ENCODE measurements around the gene LVRN.

LVRN gene

DNA sequence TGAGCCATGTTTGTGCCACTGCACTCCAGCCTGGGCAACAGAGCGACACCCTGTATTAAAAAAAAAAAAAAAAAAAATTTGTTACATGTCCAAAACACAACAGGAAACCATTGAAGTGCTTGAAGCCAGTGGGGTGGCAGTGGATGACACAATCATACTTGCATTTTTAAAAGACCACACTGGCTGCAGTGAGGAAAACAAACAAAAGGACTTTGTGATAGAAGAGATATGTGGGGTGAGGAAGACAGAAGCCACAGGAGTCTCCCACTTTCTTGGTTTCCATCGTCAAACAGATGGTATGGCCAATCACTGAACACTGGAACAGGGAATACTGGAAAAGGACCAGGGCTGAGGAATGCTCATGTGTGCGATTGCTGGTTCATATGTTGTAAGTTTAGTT is 101.7 kb downstream of the LVRN start:
- Histone ChIP-seq H3K27me3 (replicated peaks; ENCODE audit: control insufficient read depth, insufficient read depth, low read length) (no peaks in the 10 kb centered on the region), H3K4me1 (ENCODE audit: control insufficient read depth, insufficient read depth, low read length) (peaks cover 4% of the 10 kb centered on the region), H3K36me3 (ENCODE audit: control insufficient read depth, insufficient read depth, low read length, severe bottlenecking) (no peaks in the 10 kb centered on the region), H3K9ac (ENCODE audit: low read length) (no peak overlapping the region), H3K9me3 (ENCODE audit: control insufficient read depth, low read length) (no peaks in the 10 kb centered on the region), H3K4me3 (ENCODE audit: low read length) (no peak overlapping the region)
- DNase-seq (ENCODE audit: low read depth) = no peak

DNA sequence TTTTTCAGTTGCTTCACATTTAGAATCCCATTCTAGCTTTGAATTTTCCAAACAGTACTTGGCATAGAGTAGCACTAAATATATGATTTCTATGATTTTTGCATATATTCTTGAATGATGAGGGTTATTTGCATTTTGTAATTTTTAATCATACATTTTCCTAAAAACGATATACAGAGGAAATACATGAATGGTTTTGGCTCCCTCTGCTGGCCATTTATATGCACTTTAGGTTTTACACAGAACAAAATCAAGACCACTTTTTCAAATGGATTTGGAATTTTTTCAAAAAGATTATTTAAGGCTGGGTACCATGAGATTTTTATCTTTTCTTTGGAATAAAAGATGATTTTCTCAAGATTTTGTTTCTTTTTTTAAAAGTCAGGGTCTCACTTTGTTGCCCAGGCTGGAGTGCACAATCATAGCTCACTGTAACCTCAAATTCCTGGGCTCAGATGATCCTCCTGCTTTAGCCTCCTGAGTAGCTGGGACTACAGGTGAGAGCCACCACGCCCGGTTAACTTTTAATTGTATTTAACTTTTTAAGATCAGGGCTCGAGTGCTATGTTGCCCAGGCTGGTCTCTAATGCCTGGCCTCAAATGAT is 105.9 kb downstream of the LVRN start:
- no peaks in the 10 kb centered on the region for H3K36me3 ChIP-seq (ENCODE audit: control insufficient read depth, insufficient read depth, low read length, severe bottlenecking)
- H3K9me3 ChIP-seq (ENCODE audit: control insufficient read depth, low read length) = no peaks in the 10 kb centered on the region
- peak overlapping the region; percentile 18 for H3K9ac ChIP-seq (ENCODE audit: low read length)
- DNase-seq (ENCODE audit: low read depth) = peak; percentile 90
- no peak overlapping the region for H3K4me3 ChIP-seq (ENCODE audit: low read length)
- no peaks in the 10 kb centered on the region for H3K27me3 ChIP-seq (replicated peaks; ENCODE audit: control insufficient read depth, insufficient read depth, low read length)
- peaks cover 4% of the 10 kb centered on the region for H3K4me1 ChIP-seq (ENCODE audit: control insufficient read depth, insufficient read depth, low read length)

- Histone ChIP-seq H3K4me1 (ENCODE audit: control insufficient read depth, insufficient read depth, low read length) (peaks cover 4% of the 10 kb centered on the region), H3K4me3 (ENCODE audit: low read length) (no peak overlapping the region), H3K9ac (ENCODE audit: low read length) (no peak overlapping the region), H3K9me3 (ENCODE audit: control insufficient read depth, low read length) (no peaks in the 10 kb centered on the region), H3K36me3 (ENCODE audit: control insufficient read depth, insufficient read depth, low read length, severe bottlenecking) (no peaks in the 10 kb centered on the region), H3K27me3 (replicated peaks; ENCODE audit: control insufficient read depth, insufficient read depth, low read length) (no peaks in the 10 kb centered on the region)
- DNase-seq (ENCODE audit: low read depth) = no peak
These were observed 108.9 kb downstream of the LVRN start for GRCh38 chr5:116071211-116071610.

DNA sequence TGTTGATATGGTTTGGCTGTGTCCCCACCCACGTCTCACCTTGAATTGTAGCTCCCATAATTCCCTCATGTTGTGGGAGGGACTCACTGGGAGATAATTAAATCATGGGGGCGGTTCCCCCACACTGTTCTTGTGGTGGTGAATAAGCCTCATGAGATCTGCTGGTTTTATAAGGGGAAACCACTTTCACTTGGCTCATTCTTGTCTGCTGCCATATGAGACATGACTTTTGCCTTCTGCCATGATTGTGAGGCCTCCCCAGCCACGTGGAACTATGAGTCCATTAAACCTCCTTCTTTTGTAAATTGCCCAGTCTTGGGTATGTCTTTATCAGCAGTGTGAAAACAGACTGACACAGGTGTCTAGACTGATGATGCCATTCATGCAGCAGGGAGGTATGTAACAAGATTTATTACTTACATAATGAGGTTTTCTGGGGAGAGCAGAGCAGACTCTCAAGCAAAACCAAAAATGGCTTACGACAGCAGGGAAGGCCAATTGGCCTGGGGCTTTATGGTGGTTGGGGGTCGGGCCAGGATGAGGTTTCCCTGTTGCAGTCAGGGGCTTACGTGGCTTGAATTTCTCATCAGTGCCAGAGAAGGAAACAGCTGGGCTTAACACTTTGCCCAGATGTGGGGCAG is 113.0 kb downstream of the LVRN start:
- DNase-seq (ENCODE audit: low read depth) = no peak
- H3K9ac ChIP-seq (ENCODE audit: low read length) = no peak overlapping the region

DNA sequence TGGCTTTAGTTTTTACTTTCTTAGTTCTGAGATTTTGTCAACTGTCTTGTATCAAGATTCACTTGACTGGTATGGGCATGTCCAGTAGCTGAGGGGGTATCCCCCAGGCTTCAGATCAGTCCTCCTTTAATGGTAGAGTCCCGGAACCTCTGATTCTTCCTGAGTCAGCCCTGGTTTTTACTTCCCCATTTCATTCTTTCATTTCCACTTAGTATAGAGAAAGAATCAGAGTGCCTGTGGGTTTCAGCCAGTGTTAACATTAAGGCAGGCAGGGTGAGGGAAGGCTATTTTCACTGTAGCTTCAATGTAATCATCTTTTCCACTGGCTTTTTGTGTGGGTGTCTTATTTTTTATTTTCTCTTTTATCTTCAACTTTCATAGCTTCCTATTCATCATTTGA is 114.2 kb downstream of the LVRN start:
- no peak overlapping the region for H3K4me3 ChIP-seq (ENCODE audit: low read length)
- DNase-seq (ENCODE audit: low read depth) = no peak
- no peaks in the 10 kb centered on the region for H3K27me3 ChIP-seq (replicated peaks; ENCODE audit: control insufficient read depth, insufficient read depth, low read length)
- H3K4me1 ChIP-seq (ENCODE audit: control insufficient read depth, insufficient read depth, low read length) = no peaks in the 10 kb centered on the region
- no peaks in the 10 kb centered on the region for H3K9me3 ChIP-seq (ENCODE audit: control insufficient read depth, low read length)
- no peak overlapping the region for H3K9ac ChIP-seq (ENCODE audit: low read length)
- H3K36me3 ChIP-seq (ENCODE audit: control insufficient read depth, insufficient read depth, low read length, severe bottlenecking) = no peaks in the 10 kb centered on the region

More for the DNA sequence above, 113.0 kb downstream of the LVRN start:
- Histone ChIP-seq H3K4me3 (ENCODE audit: low read length) (no peak overlapping the region), H3K36me3 (ENCODE audit: control insufficient read depth, insufficient read depth, low read length, severe bottlenecking) (no peaks in the 10 kb centered on the region), H3K27me3 (replicated peaks; ENCODE audit: control insufficient read depth, insufficient read depth, low read length) (no peaks in the 10 kb centered on the region), H3K9me3 (ENCODE audit: control insufficient read depth, low read length) (no peaks in the 10 kb centered on the region), H3K4me1 (ENCODE audit: control insufficient read depth, insufficient read depth, low read length) (no peaks in the 10 kb centered on the region)
